Upper lobe of right lung (tissue), 1 donor: ENCODE data around the gene SLC38A3. TPM values are rescaled to one million over a fixed set of nuclear protein-coding genes. Genes with fewer than 3 reads are reported as not detected.
"Not testable (repeated sequence)": the region's sequence is repeated elsewhere in the genome, so short reads cannot be mapped to it uniquely, and the experiment has no call there.

ENCODE experiments used
- ATAC-seq: fragments of 200-7000 bp; cut with Tn5 transposase; one replicate; pipeline ENCODE4 v1.9.1; 2020; ENCODE audit warnings: mild to moderate bottlenecking, moderate library complexity
- DNase-seq: peaks from one replicate; pipeline ENCODE4 v3.0.0-alpha.2; 2020
- H3K27ac ChIP-seq: fragments of 200-600 bp; one replicate; pipeline ENCODE4 v1.8.0; 2022
- H3K27me3 ChIP-seq: fragments of 200-600 bp; one replicate; pipeline ENCODE4 v1.8.0; 2022; ENCODE audit warnings: mild to moderate bottlenecking
- H3K36me3 ChIP-seq: fragments of 200-600 bp; one replicate; pipeline ENCODE4 v1.8.0; 2022
- H3K4me1 ChIP-seq: fragments of 200-600 bp; one replicate; pipeline ENCODE4 v1.8.0; 2022
- H3K4me3 ChIP-seq: fragments of 200-600 bp; one replicate; pipeline ENCODE4 v1.8.0; 2022; ENCODE audit warnings: mild to moderate bottlenecking
- H3K9me3 ChIP-seq: fragments of 200-600 bp; one replicate; pipeline ENCODE4 v1.8.0; 2022
- intact Hi-C: fragments of 100-400 bp; cut with DNase I; formaldehyde crosslinking; loops from one replicate; pipeline ENCODE4 v1.11.0; 2022
- total RNA-seq: library from RNA; stranded (reverse); fragmentation: NEBNext Ultra II Directional; extraction: Animal tissue kit (Norgen Biotek cat#: 25700); gene quantifications from one replicate; pipeline ENCODE4 v1.2.1, GENCODE V29; 2021
- TF ChIP-seq, protein P1 (sequence below): fragments of 200-600 bp; IDR thresholded peaks from one replicate; pipeline ENCODE4 v1.8.0; 2022; ENCODE audit warnings: antibody characterized with exemption
- donor health status: DM: no; HTN: yes; CAD: no; lungs with severe emphysema.

Gene SLC38A3
- total RNA-seq, 1 donor from 2014 or later: not detected

DNA sequence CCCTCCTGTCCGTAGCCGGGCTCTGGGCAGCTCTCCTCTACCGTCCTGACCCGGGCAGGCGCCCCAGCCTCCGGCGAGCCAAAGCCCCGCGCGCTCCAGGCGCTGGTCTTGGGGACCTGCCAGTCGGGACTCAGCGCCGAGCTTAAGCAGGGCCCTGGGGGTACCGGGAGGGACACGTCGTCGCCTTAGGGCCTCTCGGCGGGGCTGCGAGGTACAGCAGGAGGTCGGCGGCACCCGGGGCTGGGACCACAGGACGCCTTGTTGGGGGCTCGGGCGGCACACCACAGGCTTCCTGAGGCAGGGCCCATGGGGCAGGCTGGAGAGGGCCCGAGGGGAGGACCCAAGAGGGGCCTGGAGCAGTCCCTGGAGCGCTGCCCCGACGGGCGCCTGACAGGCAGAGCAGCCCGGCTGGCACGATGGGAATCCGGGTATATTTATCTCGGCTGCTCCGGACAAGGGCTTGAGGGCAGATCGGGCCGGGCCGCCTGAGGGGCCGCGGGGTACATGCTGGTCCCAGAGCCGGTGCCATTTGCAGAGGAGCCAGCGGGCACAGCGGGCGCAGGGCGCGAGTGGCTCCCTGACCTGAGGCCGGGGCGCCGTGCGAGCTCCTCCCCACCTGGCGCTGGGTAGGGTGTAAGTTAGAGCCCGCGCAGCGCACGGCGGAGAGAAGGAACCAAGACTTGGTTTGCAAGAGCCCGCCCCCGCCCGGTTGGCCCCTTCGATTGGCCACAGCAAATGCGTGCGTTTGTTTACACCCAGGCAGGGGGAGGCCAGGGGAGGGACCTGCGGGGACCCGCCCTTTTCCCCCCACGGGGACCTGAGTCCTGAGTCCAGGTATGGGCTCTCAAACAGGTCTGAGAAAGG, 574 bp downstream of the SLC38A3 start:
- no peak overlapping the region for H3K27ac ChIP-seq
- TF ChIP-seq, protein P1, sequence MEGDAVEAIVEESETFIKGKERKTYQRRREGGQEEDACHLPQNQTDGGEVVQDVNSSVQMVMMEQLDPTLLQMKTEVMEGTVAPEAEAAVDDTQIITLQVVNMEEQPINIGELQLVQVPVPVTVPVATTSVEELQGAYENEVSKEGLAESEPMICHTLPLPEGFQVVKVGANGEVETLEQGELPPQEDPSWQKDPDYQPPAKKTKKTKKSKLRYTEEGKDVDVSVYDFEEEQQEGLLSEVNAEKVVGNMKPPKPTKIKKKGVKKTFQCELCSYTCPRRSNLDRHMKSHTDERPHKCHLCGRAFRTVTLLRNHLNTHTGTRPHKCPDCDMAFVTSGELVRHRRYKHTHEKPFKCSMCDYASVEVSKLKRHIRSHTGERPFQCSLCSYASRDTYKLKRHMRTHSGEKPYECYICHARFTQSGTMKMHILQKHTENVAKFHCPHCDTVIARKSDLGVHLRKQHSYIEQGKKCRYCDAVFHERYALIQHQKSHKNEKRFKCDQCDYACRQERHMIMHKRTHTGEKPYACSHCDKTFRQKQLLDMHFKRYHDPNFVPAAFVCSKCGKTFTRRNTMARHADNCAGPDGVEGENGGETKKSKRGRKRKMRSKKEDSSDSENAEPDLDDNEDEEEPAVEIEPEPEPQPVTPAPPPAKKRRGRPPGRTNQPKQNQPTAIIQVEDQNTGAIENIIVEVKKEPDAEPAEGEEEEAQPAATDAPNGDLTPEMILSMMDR: no peak
- no peaks in the 10 kb centered on the region for H3K9me3 ChIP-seq
- intact Hi-C loops: no loop called here
- no peaks in the 10 kb centered on the region for H3K36me3 ChIP-seq
- ATAC-seq (peak; percentile 36), DNase-seq (no peak)
- peaks cover 14% of the 10 kb centered on the region for H3K4me1 ChIP-seq
- peak overlapping the region; percentile 37 for H3K4me3 ChIP-seq
- H3K27me3 ChIP-seq: peaks cover 34% of the 10 kb centered on the region

DNA sequence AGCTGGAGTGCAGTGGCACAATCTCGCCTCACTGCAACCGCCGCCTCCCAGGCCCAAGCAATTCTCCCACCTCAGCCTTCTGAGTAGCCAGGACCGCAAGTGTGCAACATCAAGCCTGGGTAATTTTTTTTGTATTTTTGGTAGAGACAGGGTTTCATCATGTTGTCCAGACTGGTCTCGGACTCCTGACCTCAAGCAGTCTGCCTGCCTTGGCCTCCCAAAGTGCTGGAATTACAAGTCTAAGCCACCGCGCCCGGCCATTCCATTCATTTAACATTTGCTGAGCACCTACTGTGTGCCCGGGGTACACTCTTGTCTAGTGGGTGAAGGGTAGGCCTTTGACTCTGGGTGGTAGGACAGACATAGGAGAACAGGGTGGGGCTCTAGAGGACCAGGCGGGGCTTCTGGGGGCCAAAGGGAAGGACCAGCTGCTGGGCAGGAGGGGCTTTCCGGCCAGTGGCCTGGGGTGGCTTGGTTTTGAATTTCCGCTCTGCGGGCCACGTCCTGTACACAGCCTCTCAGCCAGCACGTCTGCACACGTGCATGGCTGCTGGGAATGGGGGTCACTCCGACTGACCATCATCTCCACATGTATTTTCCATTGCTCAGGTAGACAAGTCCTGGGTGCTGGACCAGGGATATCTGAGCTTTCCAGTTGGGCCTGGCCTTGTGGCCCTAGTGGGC, 2.4 kb downstream of the SLC38A3 start:
- no peak for ATAC-seq
- no peak overlapping the region for H3K27ac ChIP-seq
- H3K9me3 ChIP-seq: no peaks in the 10 kb centered on the region
- peaks cover 14% of the 10 kb centered on the region for H3K4me1 ChIP-seq
- no peak overlapping the region for H3K4me3 ChIP-seq
- peaks cover 34% of the 10 kb centered on the region for H3K27me3 ChIP-seq
- no peak for DNase-seq
- H3K36me3 ChIP-seq: no peaks in the 10 kb centered on the region
- intact Hi-C loops: no loop called here
- TF ChIP-seq, protein P1: no peak

DNA sequence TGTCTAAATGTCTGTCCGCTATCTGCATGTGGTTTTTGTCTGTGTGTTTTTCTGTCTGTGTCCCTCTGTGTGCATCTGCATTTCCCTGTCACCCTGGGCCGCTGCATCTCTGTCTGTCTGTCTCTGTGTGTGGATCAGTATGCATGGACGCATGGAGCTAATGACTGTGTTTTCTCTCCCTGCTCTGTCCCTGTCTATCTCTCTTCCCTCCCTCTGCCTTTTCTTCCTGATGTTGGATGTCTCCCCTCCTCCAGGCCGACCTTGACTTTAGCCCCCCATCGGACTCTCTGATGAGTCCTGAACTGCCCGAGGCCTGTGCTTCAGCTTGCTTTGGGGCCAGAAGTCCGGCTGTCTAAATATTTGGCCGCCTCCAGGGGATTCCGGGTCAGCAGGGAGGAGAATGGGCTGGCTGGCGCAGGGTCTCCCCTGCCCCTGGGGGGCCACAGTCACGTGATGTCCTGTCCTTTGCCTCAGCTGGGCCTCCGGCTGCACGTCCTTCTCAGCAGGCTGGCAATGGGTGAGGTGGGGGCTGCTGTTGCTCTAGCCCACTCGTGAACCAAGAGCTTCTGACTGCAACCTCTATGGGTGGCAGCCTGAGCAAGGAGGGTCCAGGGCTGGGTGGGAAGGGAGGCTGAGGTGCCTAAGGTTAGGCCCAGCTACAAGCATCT, 3.7 kb downstream of the SLC38A3 start:
- Histone ChIP-seq H3K4me1 (peaks cover 14% of the 10 kb centered on the region), H3K27me3 (peaks cover 23% of the 10 kb centered on the region), H3K9me3 (no peaks in the 10 kb centered on the region), H3K36me3 (no peaks in the 10 kb centered on the region), H3K27ac (no peak overlapping the region), H3K4me3 (no peak overlapping the region)
- TF ChIP-seq, protein P1: no peak
- intact Hi-C loops: no loop called here
- ATAC-seq (no peak), DNase-seq (no peak)

DNA sequence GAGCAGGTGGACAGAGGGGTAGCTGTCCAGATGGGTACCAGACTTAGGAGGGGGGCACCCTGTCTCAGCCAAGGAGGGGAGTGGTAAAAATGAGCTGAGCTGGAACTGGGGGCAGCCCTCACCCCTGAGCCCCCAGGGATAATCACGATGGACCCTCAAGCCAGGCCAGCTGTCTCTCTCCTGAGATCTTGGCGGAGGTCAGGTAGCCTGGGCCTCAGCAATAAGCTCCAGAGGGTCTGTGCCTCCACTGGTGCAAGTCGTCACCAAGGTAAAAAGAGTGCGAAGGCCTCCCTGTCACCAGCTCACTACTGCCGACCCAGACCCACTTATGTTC, 5.1 kb downstream of the SLC38A3 start:
- TF ChIP-seq, protein P1: no peak
- no peak for DNase-seq

DNA sequence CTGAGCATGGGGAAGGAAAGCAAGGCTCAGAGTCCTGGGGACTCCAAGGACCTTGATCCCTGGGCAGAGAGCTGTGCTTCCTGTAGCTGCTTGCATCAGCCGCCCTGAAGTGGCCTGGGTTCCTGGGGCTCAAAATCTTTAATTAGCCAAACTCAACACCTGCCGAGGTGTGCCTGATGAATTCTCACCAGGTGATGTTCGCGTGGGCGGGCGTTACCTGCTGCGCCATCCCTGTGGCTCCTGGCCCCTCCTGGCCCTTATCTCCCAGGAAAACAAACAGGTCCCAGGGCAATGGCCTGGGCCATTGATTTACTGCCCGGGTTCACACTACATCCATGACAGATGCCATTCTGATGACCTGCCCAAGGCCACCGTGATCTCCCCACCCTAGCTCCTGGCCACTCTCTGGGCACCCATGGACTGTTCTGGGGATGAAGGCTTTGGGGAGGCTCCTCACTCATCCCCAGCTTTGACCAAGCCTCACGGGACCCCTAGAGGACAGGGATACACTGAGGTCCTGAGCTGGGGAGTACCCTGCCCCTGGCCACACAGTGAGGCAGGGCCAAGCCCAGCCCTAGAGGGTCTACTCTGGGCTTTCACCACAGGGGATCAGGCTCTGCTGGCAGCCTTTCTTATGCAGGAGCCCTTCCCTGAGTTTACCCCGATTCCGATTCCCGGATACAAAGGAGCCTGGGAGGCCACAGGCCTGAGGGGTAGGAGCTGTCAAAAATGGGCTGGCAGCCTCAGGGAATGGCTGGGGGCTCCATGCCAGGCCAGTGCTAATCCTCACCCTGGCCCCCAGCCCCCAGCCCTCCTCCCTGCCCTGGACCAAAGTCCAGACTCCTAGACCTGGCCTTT, 5.7 kb downstream of the SLC38A3 start:
- ATAC-seq (no peak), DNase-seq (no peak)
- Histone ChIP-seq H3K4me3 (no peak overlapping the region), H3K36me3 (no peaks in the 10 kb centered on the region), H3K9me3 (no peaks in the 10 kb centered on the region), H3K27ac (no peak overlapping the region), H3K4me1 (peaks cover under 1% of the 10 kb centered on the region), H3K27me3 (peaks cover 3% of the 10 kb centered on the region)
- TF ChIP-seq, protein P1: no peak
- intact Hi-C loops: no loop called here

More for the DNA sequence above, 5.1 kb downstream of the SLC38A3 start:
- Histone ChIP-seq H3K4me1 (peaks cover 7% of the 10 kb centered on the region), H3K9me3 (no peaks in the 10 kb centered on the region), H3K27me3 (peaks cover 9% of the 10 kb centered on the region), H3K36me3 (no peaks in the 10 kb centered on the region), H3K4me3 (no peak overlapping the region), H3K27ac (no peak overlapping the region)
- intact Hi-C loops: no loop called here
- ATAC-seq: no peak

DNA sequence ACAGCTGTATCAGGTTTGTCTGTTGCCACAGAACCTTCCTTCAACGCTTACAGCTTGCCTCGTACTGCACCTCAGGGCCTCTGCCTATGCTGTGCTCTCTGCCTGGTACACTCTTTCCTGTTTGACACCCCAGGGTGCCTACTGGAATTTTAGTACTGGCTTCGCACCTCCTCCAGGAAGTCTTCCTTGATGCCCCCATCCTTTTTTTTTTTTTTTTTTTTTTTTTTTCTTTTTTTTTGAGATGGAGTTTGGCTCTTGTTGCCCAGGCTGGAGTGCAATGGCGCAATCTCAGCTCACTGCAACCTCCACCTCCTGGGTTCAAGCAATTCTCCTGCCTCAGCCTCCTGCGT, 6.3 kb downstream of the SLC38A3 start:
- H3K36me3 ChIP-seq, H3K27ac ChIP-seq, ATAC-seq, H3K4me1 ChIP-seq, H3K27me3 ChIP-seq, H3K4me3 ChIP-seq, DNase-seq, H3K9me3 ChIP-seq, intact Hi-C loops: not testable (repeated sequence)
